HepG2 (cell line): ENCODE results near the gene CUTC. TPM values are rescaled to one million over a fixed set of nuclear protein-coding genes. Genes with fewer than 3 reads are reported as not detected.

ENCODE experiments used
- AKNA ChIP-seq: sonication (generic); formaldehyde crosslinking; IDR thresholded peaks from 2 replicates; pipeline ENCODE4 v1.4.0; 2020; ENCODE audit warnings: missing genetic modification reagents, borderline replicate concordance
- BCLAF1 ChIP-seq: fragments of 450-650 bp; IDR thresholded peaks from 2 replicates; pipeline ENCODE4 v1.6.1; 2017; ENCODE audit warnings: mild to moderate bottlenecking
- CHD2 ChIP-seq: IDR thresholded peaks from 2 replicates; pipeline ENCODE4 v1.6.1; 2011; ENCODE audit warnings: low read depth, low read length, improper control_type of control experiment
- CSRNP2 ChIP-seq: sonication (generic); formaldehyde crosslinking; conservative IDR thresholded peaks from 2 replicates; pipeline ENCODE4 v1.8.0; 2022; ENCODE audit warnings: low read depth, missing genetic modification reagents
- FOXM1 ChIP-seq: sonication (generic); formaldehyde crosslinking; IDR thresholded peaks from 2 replicates; pipeline ENCODE4 v1.5.0; 2020; ENCODE audit warnings: missing genetic modification reagents
- HCFC1 ChIP-seq: fragments of 150-350 bp; IDR thresholded peaks from 2 replicates; pipeline ENCODE4 v1.6.1; 2014; ENCODE audit warnings: low read depth, low read length
- KLF12 ChIP-seq: sonication (generic); formaldehyde crosslinking; IDR thresholded peaks from 2 replicates; pipeline ENCODE4 v1.4.0; 2020; ENCODE audit warnings: missing genetic modification reagents, borderline replicate concordance
- MEIS1 ChIP-seq: sonication (generic); formaldehyde crosslinking; IDR thresholded peaks from 2 replicates; pipeline ENCODE4 v1.9.0; 2021; ENCODE audit warnings: mild to moderate bottlenecking, missing genetic modification reagents, moderate library complexity, borderline replicate concordance
- SAFB2 ChIP-seq: sonication (generic); formaldehyde crosslinking; IDR thresholded peaks from 2 replicates; pipeline ENCODE4 v1.5.1; 2020; ENCODE audit warnings: missing genetic modification reagents, low read depth, mild to moderate bottlenecking, borderline replicate concordance
- SMARCC2 ChIP-seq: fragments of 450-650 bp; IDR thresholded peaks from 2 replicates; pipeline ENCODE4 v1.6.1; 2017; ENCODE audit warnings: antibody characterized with exemption, mild to moderate bottlenecking
- SMARCE1 ChIP-seq: fragments of 450-650 bp; IDR thresholded peaks from 2 replicates; pipeline ENCODE4 v1.6.1; 2017; ENCODE audit warnings: borderline replicate concordance
- ZBTB39 ChIP-seq: sonication (generic); formaldehyde crosslinking; IDR thresholded peaks from 2 replicates; pipeline ENCODE4 v1.5.0; 2020; ENCODE audit warnings: missing genetic modification reagents
- ZNF232 ChIP-seq: sonication (generic); formaldehyde crosslinking; IDR thresholded peaks from 2 replicates; pipeline ENCODE4 v1.4.0; 2020; ENCODE audit warnings: missing genetic modification reagents, borderline replicate concordance
- ZNF562 ChIP-seq: sonication (generic); formaldehyde crosslinking; IDR thresholded peaks from 2 replicates; pipeline ENCODE4 v1.8.0; 2022; ENCODE audit warnings: missing genetic modification reagents, borderline replicate concordance
- ZSCAN12 ChIP-seq: sonication (generic); formaldehyde crosslinking; IDR thresholded peaks from 2 replicates; pipeline ENCODE4 v1.9.0; 2021; ENCODE audit warnings: mild to moderate bottlenecking, missing genetic modification reagents
- polyA plus RNA-seq, 8 experiments: library from polyadenylated mRNA; depleted of rRNA in 3 of 8; stranded (reverse) in 7 of 8; unstranded in 1 of 8; fragments of >200 nt; fragmentation: Illumina TruSeq in 4 of 8; extraction: Trizol in 4 of 8; gene quantifications; 2 replicates each; pipeline versions ENCODE4 v1.2.1 to v1.2.3, GENCODE V29; 2011 to 2016; ENCODE audit warnings: low read depth in 4 of 8, missing spikeins in 1 of 8, mixed read lengths in 1 of 8; ENCODE audit not compliant: insufficient read depth in 1 of 8
- total RNA-seq, 5 experiments: library from RNA; depleted of rRNA; stranded (reverse); fragments of >200 nt; fragmentation: Illumina TruSeq; extraction: Trizol; gene quantifications; 2 replicates each; pipeline ENCODE4 v1.2.3, GENCODE V29; 2016; ENCODE audit warnings: low read depth in 1 of 5

Gene CUTC
- total and polyA plus RNA-seq, 2 of the 13 experiments (the other 11 are each of a cell fraction or from before 2014, with no cell fraction given) = 22.3 to 25.8 TPM

DNA sequence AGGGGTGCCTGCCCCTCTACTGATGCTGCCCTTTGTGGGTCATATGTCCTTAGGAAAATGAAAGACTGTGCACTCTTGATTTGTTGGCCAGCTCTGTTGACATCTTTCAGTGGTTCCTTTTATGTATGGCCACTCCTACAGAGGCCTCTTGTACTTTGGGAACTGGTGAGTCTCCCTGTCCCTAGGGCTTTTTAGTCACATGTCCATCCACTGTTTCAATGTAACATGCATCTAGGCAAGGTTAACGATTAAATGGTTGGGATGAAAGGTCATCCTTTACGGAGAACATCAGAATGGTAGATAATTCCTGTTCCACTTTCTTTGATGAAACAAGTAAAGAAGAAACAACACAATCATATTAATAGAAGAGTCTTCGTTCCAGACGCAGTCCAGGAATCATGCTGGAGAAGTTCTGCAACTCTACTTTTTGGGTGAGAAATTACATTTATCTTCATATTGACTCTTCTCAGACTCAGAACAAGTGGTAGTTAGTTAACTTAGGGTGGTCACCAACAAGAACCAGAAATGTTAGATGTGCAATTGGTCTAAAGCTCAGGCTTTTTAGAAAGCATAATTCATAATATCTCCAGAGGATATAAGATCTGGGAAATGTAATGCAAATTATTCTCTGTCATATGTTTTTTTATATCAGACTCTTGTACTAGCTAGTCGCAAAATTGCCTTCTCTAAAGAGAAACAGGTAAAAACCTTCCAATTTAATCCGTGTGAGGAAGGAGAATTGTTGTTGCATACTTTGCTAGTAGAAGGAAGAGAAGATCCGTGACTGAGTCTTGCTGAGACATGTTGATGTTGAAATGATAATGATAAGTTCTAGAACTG, 50.6 kb downstream of the CUTC start, which contains the start of gene ABCC2 (continued):
- no peak for TF ChIP-seq BCLAF1
- no peak for TF ChIP-seq CHD2
- TF ChIP-seq KLF12 = no peak
- no peak for TF ChIP-seq AKNA
- TF ChIP-seq CSRNP2 (CRISPR knock-in tag) = no peak
- TF ChIP-seq SAFB2 = no peak
- TF ChIP-seq FOXM1 (CRISPR knock-in tag) = no peak
- no peak for TF ChIP-seq SMARCC2
- TF ChIP-seq ZNF232 (CRISPR knock-in tag) = no peak
- no peak for TF ChIP-seq ZNF562 (CRISPR knock-in tag)
- TF ChIP-seq ZSCAN12 (CRISPR knock-in tag) = no peak
- no peak for TF ChIP-seq SMARCE1
- no peak for TF ChIP-seq MEIS1 (CRISPR knock-in tag)
- no peak for TF ChIP-seq ZBTB39 (CRISPR knock-in tag)
- no peak for TF ChIP-seq HCFC1
